Adrenal gland (tissue), 12 donors: ENCODE results near the gene KLK8. TPM values are rescaled to one million over a fixed set of nuclear protein-coding genes. Genes with fewer than 3 reads are reported as not detected.

Source experiments
- DNase-seq, 7 donors: peaks; one replicate each; pipeline ENCODE4 v3.0.0-alpha.2; 2019 to 2020
- H3K27ac ChIP-seq, 5 donors: fragments of 200-600 bp; sonication (generic) in 4 of 5; 1 replicate in 3 of 5; 2 replicates in 2 of 5; pipeline versions ENCODE4 v1.5.1 to v1.8.0; 2016 to 2020; ENCODE audit warnings: mild to moderate bottlenecking in 1 of 5
- H3K27me3 ChIP-seq: fragments of 200-600 bp; 2 replicates; pipeline ENCODE4 v1.8.0; 2021
- H3K36me3 ChIP-seq, 2 donors: fragments of 200-600 bp; replicated peaks in 1 of 2; 1 replicate in 1 of 2; 2 replicates in 1 of 2; pipeline versions ENCODE4 v1.5.1 to v1.8.0; 2018 to 2022
- H3K4me1 ChIP-seq, 2 donors: fragments of 200-600 bp; replicated peaks in 1 of 2; 1 replicate in 1 of 2; 2 replicates in 1 of 2; pipeline versions ENCODE4 v1.5.1 to v1.8.0; 2018 to 2021
- H3K4me3 ChIP-seq, 4 donors: fragments of 200-600 bp; sonication (generic) in 3 of 4; one replicate each; pipeline ENCODE4 v1.5.1; 2016 to 2018
- H3K9me3 ChIP-seq, 3 donors: fragments of 200-600 bp; sonication (generic) in 1 of 3; replicated peaks in 1 of 3; 1 replicate in 2 of 3; 2 replicates in 1 of 3; pipeline versions ENCODE4 v1.5.1 to v1.8.0; 2016 to 2021
- CTCF ChIP-seq, 6 experiments: fragments of 450-650 bp in 4 of 6; fragments of 200-600 bp in 2 of 6; sonication (generic) in 1 of 6; IDR thresholded peaks; 1 replicate in 5 of 6; 2 replicates in 1 of 6; pipeline versions ENCODE4 v1.5.1 to v1.8.0; 2016 to 2021; ENCODE audit warnings: antibody characterized with exemption in 6 of 6, mild to moderate bottlenecking in 2 of 6, moderate library complexity in 1 of 6
- POLR2A ChIP-seq, 2 donors: fragments of 450-650 bp; IDR thresholded peaks; one replicate each; pipeline ENCODE4 v1.6.1; 2017; ENCODE audit warnings: antibody characterized with exemption in 2 of 2, mild to moderate bottlenecking in 2 of 2, moderate library complexity in 1 of 2
- WGBS, 4 donors: extraction: QIAGEN DNeasy Blood & Tissue Kit in 2 of 4; methylation state at CpG; one replicate each; pipeline versions ENCODE4 v1.1.5 to v1.1.7; 2013 to 2017; 5-methylcytosine and 5-hydroxymethylcytosine counted together
- intact Hi-C, 2 donors: fragments of 100-400 bp; cut with DNase I; formaldehyde crosslinking; loops; one replicate each; pipeline versions ENCODE4 v1.14.1 to v1.15.0; 2022 to 2023
- polyA plus RNA-seq, 3 donors: library from polyadenylated mRNA; stranded (reverse); fragments of 200-250 nt in 2 of 3; fragments of 350-450 nt in 1 of 3; fragmentation: Illumina TruSeq in 1 of 3; extraction: RNeasy Lipid Tissue Mini Kit (QIAGEN cat#74804) in 1 of 3; gene quantifications; one replicate each; pipeline ENCODE4 v1.2.3, GENCODE V29; 2013 to 2014
- total RNA-seq, 9 donors: library from RNA; depleted of rRNA in 4 of 9; stranded (reverse); fragments of >200 nt in 4 of 9; fragments of 120-200 nt in 1 of 9; fragmentation: NEBNext Ultra II Directional in 1 of 9; extraction: Animal tissue kit (Norgen Biotek cat#: 25700) in 1 of 9; gene quantifications; one replicate each; pipeline versions ENCODE4 v1.1.0 to v1.2.4, GENCODE V29; 2013 to 2023
- donor health status: healthy with polysubstance abuse.
- donor health status: Bipolar disorder and iron deficiency.
- donor health status: DM: yes; HTN: yes; CAD: no.
- donor health status: DM: no; HTN: no; CAD: no.
- donor health status: DM: no; HTN: no; CAD: no.
- donor health status: DM: yes; HTN: yes; CAD: no.

Gene KLK8
- total and polyA plus RNA-seq, 12 donors = 0.34 to 0.80 (median 0.39) TPM; not detected in 9

GRCh38 chr19:50980208-50980607, 21.2 kb downstream of the KLK8 start:
- Histone ChIP-seq H3K4me3 (no peak overlapping the region), H3K4me1 (no peaks in the 10 kb centered on the region), H3K9me3 (no peaks in the 10 kb centered on the region), H3K36me3 (no peaks in the 10 kb centered on the region), H3K27ac (no peak overlapping the region), H3K27me3 (peaks cover 8% of the 10 kb centered on the region)
- TF ChIP-seq CTCF (IDR thresholded peaks at IDR 0.05) (no peak), POLR2A (IDR thresholded peaks at IDR 0.05) (no peak)
- no peak for DNase-seq
- intact Hi-C loops = no loop called here
- 64 to 81% (median 71%) methylated on average over 5 to 13 of the region's 13 CpGs for WGBS, 4 donors

- no peak for DNase-seq
- Histone ChIP-seq H3K4me3 (no peak overlapping the region), H3K9me3 (no peaks in the 10 kb centered on the region), H3K36me3 (no peaks in the 10 kb centered on the region), H3K27ac (no peak overlapping the region), H3K27me3 (peaks cover 8% of the 10 kb centered on the region), H3K4me1 (no peaks in the 10 kb centered on the region)
- no peak for TF ChIP-seq POLR2A (IDR thresholded peaks at IDR 0.05)
- no peak for TF ChIP-seq CTCF (IDR thresholded peaks at IDR 0.05)
- intact Hi-C loops = no loop called here
- 47 to 57% (median 53%) methylated on average over 7 to 8 of the region's 8 CpGs for WGBS, 4 donors
Measured at GRCh38 chr19:50979758-50980157, 21.6 kb downstream of the KLK8 start.

- Histone ChIP-seq H3K27me3 (peaks cover 8% of the 10 kb centered on the region), H3K27ac (no peak overlapping the region), H3K4me3 (no peak overlapping the region), H3K4me1 (no peaks in the 10 kb centered on the region), H3K9me3 (no peaks in the 10 kb centered on the region), H3K36me3 (no peaks in the 10 kb centered on the region)
- WGBS, 4 donors = 42 to 51% (median 48%) methylated on average over 5 of the region's 5 CpGs
- no peak for TF ChIP-seq POLR2A (IDR thresholded peaks at IDR 0.05)
- no peak for TF ChIP-seq CTCF (IDR thresholded peaks at IDR 0.05)
- peak in 2 of 7 donors; percentile 8 to 23 for DNase-seq
- intact Hi-C loops = no loop called here
Measured at GRCh38 chr19:50978772-50979390, 22.5 kb downstream of the KLK8 start.

- Histone ChIP-seq H3K4me1 (no peaks in the 10 kb centered on the region), H3K27ac (no peak overlapping the region), H3K4me3 (no peak overlapping the region), H3K36me3 (no peaks in the 10 kb centered on the region), H3K27me3 (peaks cover 8% of the 10 kb centered on the region), H3K9me3 (no peaks in the 10 kb centered on the region)
- no peak for DNase-seq
- TF ChIP-seq POLR2A (IDR thresholded peaks at IDR 0.05) (no peak), CTCF (IDR thresholded peaks at IDR 0.05) (no peak)
- intact Hi-C loops = no loop called here
- 61 to 75% (median 64%) methylated on average over 4 of the region's 4 CpGs for WGBS, 4 donors
Measured at GRCh38 chr19:50977626-50978025, 23.8 kb downstream of the KLK8 start.
